T-cell (primary cell): ENCODE measurements around the gene TBC1D24. TPM values are rescaled to one million over a fixed set of nuclear protein-coding genes. Genes with fewer than 3 reads are reported as not detected.

ENCODE experiments used
- ATAC-seq, 4 experiments: fragments of 200-7000 bp in 3 of 4; fragments of 150-1000 bp in 1 of 4; cut with Tn5 transposase; replicated peaks in 1 of 4; 1 replicate in 3 of 4; 2 replicates in 1 of 4; pipeline ENCODE4 v1.10.0; 2021; ENCODE audit warnings: moderate library complexity in 3 of 4, mild to moderate bottlenecking in 2 of 4, moderate number of reproducible peaks in 1 of 4
- CTCF ChIA-PET, 2 donors: fragments of 300-600 bp; sonication (Branson Sonifier 250); formaldehyde crosslinking; loops; one replicate each; lab custom pipeline; 2022; ENCODE audit warnings: antibody characterized with exemption in 2 of 2; lab: Charles Lee
- POLR2A ChIA-PET, 2 donors: fragments of 300-600 bp; sonication (Branson Sonifier 250); formaldehyde crosslinking; loops; one replicate each; lab custom pipeline; 2022; ENCODE audit warnings: antibody characterized with exemption in 2 of 2; lab: Charles Lee
- DNase-seq, 35 experiments: peaks; one replicate each; pipeline versions ENCODE4 v3.0.0 to v3.0.0-alpha.2; 2013 to 2023
- H3K27ac ChIP-seq: one replicate; pipeline ENCODE4 v1.5.1; 2013; ENCODE audit warnings: low read length
- H3K27me3 ChIP-seq, 2 experiments: replicated peaks in 1 of 2; 1 replicate in 1 of 2; 2 replicates in 1 of 2; pipeline versions ENCODE4 v1.6.1 to v1.7.0; 2013; ENCODE audit warnings: low read length in 1 of 2, mixed read lengths in 1 of 2; ENCODE audit not compliant: control insufficient read depth in 2 of 2, insufficient read depth in 2 of 2; ENCODE audit errors: extremely low read depth in 1 of 2
- H3K36me3 ChIP-seq, 2 donors: 1 replicate in 1 of 2; 2 replicates in 1 of 2; pipeline versions ENCODE4 v1.6.1 to v1.7.0; 2013; ENCODE audit warnings: low read length in 1 of 2; ENCODE audit not compliant: control insufficient read depth in 2 of 2, insufficient read depth in 1 of 2; ENCODE audit errors: extremely low read depth in 1 of 2
- H3K4me1 ChIP-seq, 2 experiments: 1 replicate in 1 of 2; 2 replicates in 1 of 2; pipeline versions ENCODE4 v1.6.1 to v1.7.0; 2013; ENCODE audit warnings: low read length in 2 of 2, mixed read lengths in 1 of 2; ENCODE audit not compliant: insufficient read depth in 2 of 2, control insufficient read depth in 1 of 2; ENCODE audit errors: extremely low read depth in 1 of 2
- H3K4me3 ChIP-seq, 2 donors: 1 replicate in 1 of 2; 2 replicates in 1 of 2; pipeline versions ENCODE4 v1.5.1 to v1.7.0; 2013; ENCODE audit warnings: mild to moderate bottlenecking in 2 of 2, low read length in 1 of 2, moderate library complexity in 1 of 2; ENCODE audit not compliant: control insufficient read depth in 1 of 2; ENCODE audit errors: extremely low read depth in 1 of 2
- H3K9me3 ChIP-seq: 2 replicates; pipeline ENCODE4 v1.7.0; 2013
- H3K27ac Mint-ChIP-seq, 2 donors: one replicate each; pipeline ENCODE4 v1.8.0; 2020 to 2021; ENCODE audit warnings: mild to moderate bottlenecking in 2 of 2, mixed read lengths in 2 of 2
- H3K27me3 Mint-ChIP-seq, 2 donors: one replicate each; pipeline ENCODE4 v1.8.0; 2021 to 2022; ENCODE audit warnings: mixed read lengths in 2 of 2
- H3K36me3 Mint-ChIP-seq: one replicate; pipeline ENCODE4 v1.8.0; 2021; ENCODE audit warnings: mixed read lengths
- H3K4me1 Mint-ChIP-seq, 3 donors: one replicate each; pipeline ENCODE4 v1.8.0; 2020 to 2022; ENCODE audit warnings: mixed read lengths in 3 of 3, mild to moderate bottlenecking in 1 of 3
- H3K4me3 Mint-ChIP-seq, 3 donors: one replicate each; pipeline ENCODE4 v1.8.0; 2020 to 2022; ENCODE audit warnings: mild to moderate bottlenecking in 3 of 3, mixed read lengths in 3 of 3, moderate library complexity in 3 of 3
- H3K9me3 Mint-ChIP-seq, 3 donors: one replicate each; pipeline ENCODE4 v1.8.0; 2020 to 2022; ENCODE audit warnings: mixed read lengths in 3 of 3
- WGBS: methylation state at CpG from one replicate; pipeline ENCODE4 v1.1.5; 2013; ENCODE audit warnings: missing lambda C conversion rate; ENCODE audit not compliant: insufficient coverage; 5-methylcytosine and 5-hydroxymethylcytosine counted together
- total RNA-seq, 35 experiments: library from RNA in 6 of 35; stranded (reverse) in 6 of 35; fragments of 120-200 nt in 1 of 35; gene quantifications; one replicate each; pipeline versions ENCODE4 v1.2.1 to v1.2.4 and lab custom pipeline; 2013 to 2026

Gene TBC1D24
- total RNA-seq, 5 donors from 2014 or later (not counting 1 experiment from before 2014, with no cell fraction given), result 8.3 to 22.2 (median 10.7) TPM

- Histone ChIP-seq H3K27ac (peak overlapping the region; percentile 63), H3K27me3 (no peaks in the 10 kb centered on the region), H3K9me3 (no peaks in the 10 kb centered on the region), H3K4me3 (no peak overlapping the region), H3K36me3 (peaks cover 3 to 30% of the 10 kb centered on the region in 2 donors), H3K4me1 (peaks cover 26 to 71% of the 10 kb centered on the region in 2 experiments)
- Mint-ChIP-seq H3K27ac (peak overlapping the region; percentile 89 to 91), H3K36me3 (peaks cover 14% of the 10 kb centered on the region), H3K4me1 (peaks cover 68 to 71% (median 69%) of the 10 kb centered on the region in 3 donors), H3K4me3 (peak overlapping the region; percentile 59 to 84 (median 72)), H3K27me3 (no peaks in the 10 kb centered on the region), H3K9me3 (no peaks in the 10 kb centered on the region)
- 95% methylated on average over 14 of the region's 22 CpGs for WGBS
- CTCF ChIA-PET, result interaction anchor here in 1 of 2 donors (0.6 to 1.5 kb wide), 2 partner anchors 18 to 305 kb away, joined by 3 to 6 read pairs; partner anchors contain the start of genes PDPK1 and PGP
- ATAC-seq (no peak), DNase-seq (peak in 1 of 35 experiments; percentile 22)
- POLR2A ChIA-PET, result interaction anchor here (0.6 to 2.8 kb wide), 7 partner anchors 10 to 382 kb away, joined by 3 to 31 read pairs (median 5); partner anchors contain the start of genes CEMP1 (in 2 of the 2) and TRAF7 (in 1 of the 2)
Observed at GRCh38 chr16:2519711-2520080, 44.8 kb downstream of the TBC1D24 start.

DNA sequence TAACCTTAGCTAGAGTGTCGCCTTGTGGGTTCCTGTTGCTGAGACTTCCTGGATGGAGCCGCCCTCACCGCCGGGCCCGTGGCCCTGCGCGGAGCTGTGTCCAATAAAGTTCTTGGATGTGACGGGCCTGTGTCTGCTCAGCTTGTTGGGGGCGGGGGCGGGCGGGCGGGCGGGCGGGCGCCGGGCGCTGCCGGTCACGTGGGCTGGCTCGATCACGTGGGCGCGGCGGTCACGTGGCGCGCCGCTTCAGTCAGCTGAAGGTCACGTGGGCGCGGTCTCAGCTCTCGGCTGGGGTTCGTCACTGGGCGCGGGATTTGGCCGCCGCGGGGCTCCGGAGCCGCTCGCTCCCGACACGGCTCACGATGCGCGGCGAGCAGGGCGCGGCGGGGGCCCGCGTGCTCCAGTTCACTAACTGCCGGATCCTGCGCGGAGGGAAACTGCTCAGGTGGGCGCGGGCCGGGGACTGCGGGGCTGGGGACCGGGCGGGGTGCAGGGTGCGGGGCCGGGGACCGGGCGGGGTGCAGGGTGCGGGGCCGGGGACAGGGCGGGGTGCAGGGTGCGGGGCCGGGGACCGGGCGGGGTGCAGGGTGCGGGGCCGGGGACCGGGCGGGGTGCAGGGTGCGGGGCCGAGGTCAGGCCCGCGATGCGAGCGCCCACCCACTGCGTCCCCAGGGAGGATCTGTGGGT lies 45.3 kb downstream of the TBC1D24 start, which contains the start of gene AMDHD2:
Gene AMDHD2 (plus strand): TSS at position 275 of the 687 bp plus-strand sequence. CDS start 88 bp downstream, at position 363.
- Histone ChIP-seq H3K4me3 (peak within 1 kb of the TSS; percentile 60 to 64), H3K27ac (peak within 1 kb of the TSS; percentile 84), H3K36me3 (peaks cover 3 to 33% of the 10 kb centered on the region in 2 donors), H3K9me3 (no peaks in the 10 kb centered on the region), H3K27me3 (no peaks in the 10 kb centered on the region), H3K4me1 (peaks cover 20 to 65% of the 10 kb centered on the region in 2 experiments)
- ChIA-PET POLR2A (interaction anchor here (0.6 to 2.8 kb wide), 9 partner anchors 10 to 383 kb away, joined by 3 to 31 read pairs (median 4); partner anchors contain the start of genes CEMP1 (in 2 of the 2), PDPK1 (in 1 of the 2) and TRAF7 (in 1 of the 2)), CTCF (interaction anchor here (0.5 to 1.5 kb wide), 4 partner anchors 17 to 1228 kb away, joined by 3 to 6 read pairs (median 4); partner anchors contain the start of genes PDPK1 (in 1 of the 2) and PGP (in 1 of the 2))
- peak within 1 kb of the TSS; percentile 91 to 92 for H3K27ac Mint-ChIP-seq
- DNase-seq (peak; percentile 64 to 97 (median 88)), ATAC-seq (peak; percentile 67 to 76 (median 72))
- peaks cover 17% of the 10 kb centered on the region for H3K36me3 Mint-ChIP-seq
- WGBS, result 0% methylated on average over 75 of the region's 83 CpGs
- no peaks in the 10 kb centered on the region for H3K27me3 Mint-ChIP-seq
- no peaks in the 10 kb centered on the region for H3K9me3 Mint-ChIP-seq
- H3K4me3 Mint-ChIP-seq, result peak within 1 kb of the TSS; percentile 84 to 90 (median 86)
- peaks cover 66 to 68% (median 67%) of the 10 kb centered on the region in 3 donors for H3K4me1 Mint-ChIP-seq

DNA sequence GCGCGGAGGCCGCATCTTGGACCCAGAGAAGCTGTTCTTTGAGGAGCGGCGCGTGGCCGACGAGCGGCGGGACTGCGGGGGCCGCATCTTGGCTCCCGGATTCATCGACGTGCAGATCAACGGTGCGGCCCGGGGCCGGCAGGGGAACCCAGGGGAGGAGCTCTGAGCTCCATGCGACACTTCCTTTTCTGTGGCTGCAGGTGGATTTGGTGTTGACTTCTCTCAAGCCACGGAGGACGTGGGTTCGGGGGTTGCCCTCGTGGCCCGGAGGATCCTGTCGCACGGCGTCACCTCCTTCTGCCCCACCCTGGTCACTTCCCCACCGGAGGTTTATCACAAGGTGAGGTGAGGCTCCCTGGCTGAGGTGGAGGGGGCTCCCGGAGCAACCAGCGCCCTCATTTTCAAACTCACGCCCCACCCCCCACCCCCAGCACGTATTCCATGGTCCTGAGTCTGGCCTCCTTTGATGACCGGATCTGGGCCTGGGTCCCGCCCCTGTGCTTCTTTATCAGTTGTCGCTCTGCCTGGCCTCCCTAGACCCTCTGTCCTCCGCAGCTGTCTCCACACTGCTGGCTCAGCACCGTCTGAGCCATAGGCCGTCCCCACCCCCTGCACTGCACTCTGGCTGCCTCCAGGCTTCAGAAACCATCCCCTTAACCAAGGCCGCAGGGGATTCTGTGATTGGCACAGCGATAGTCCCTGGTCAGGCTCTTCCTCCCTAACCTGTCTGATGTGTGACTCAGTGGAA lies 46.0 kb downstream of the TBC1D24 start:
- Histone ChIP-seq H3K4me1 (peaks cover 15 to 58% of the 10 kb centered on the region in 2 experiments), H3K4me3 (peak overlapping the region; percentile 60 to 64), H3K27me3 (no peaks in the 10 kb centered on the region), H3K9me3 (no peaks in the 10 kb centered on the region), H3K27ac (peak overlapping the region; percentile 84), H3K36me3 (peaks cover 3 to 34% of the 10 kb centered on the region in 2 donors)
- ChIA-PET POLR2A (interaction anchor here (0.6 to 2.8 kb wide), 5 partner anchors 10 to 183 kb away, joined by 3 to 31 read pairs (median 3); partner anchors contain the start of genes CEMP1 (in 2 of the 2) and PDPK1 (in 1 of the 2)), CTCF (interaction anchor here (0.9 to 1.5 kb wide), 2 partner anchors 17 to 1228 kb away, joined by 4 to 6 read pairs; partner anchors contain the start of gene PDPK1 (in 1 of the 2))
- 24% methylated on average over 29 of the region's 41 CpGs for WGBS
- DNase-seq (peak; percentile 31 to 87 (median 81)), ATAC-seq (peak; percentile 72 to 78 (median 74))
- H3K4me3 Mint-ChIP-seq, result peak overlapping the region; percentile 84 to 90 (median 86)
- peaks cover 17% of the 10 kb centered on the region for H3K36me3 Mint-ChIP-seq
- H3K27me3 Mint-ChIP-seq, result no peaks in the 10 kb centered on the region
- peak overlapping the region; percentile 91 to 92 for H3K27ac Mint-ChIP-seq
- H3K4me1 Mint-ChIP-seq, result peaks cover 59 to 61% (median 60%) of the 10 kb centered on the region in 3 donors
- no peaks in the 10 kb centered on the region for H3K9me3 Mint-ChIP-seq

DNA sequence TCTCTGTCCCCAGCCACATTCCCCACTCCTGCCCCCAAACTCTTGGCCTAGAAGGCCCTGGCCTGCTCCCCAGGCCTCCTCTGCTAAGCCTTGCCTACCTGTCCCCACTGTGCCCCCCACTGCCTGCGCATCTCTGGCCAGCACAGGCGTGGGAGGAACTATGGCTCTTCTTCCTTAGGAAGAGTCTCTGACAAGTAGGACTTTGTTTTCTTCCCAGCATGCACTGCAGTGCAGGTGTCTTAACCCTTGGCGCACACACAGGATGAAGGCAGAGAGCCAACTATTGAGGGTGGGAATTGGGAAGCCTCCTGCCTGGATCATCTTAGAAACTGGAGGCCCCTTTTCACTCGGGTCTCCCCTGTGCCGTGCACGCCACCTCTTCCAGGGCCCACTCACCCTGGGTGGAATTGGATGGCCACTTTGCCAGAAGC lies 48.9 kb downstream of the TBC1D24 start:
- no peaks in the 10 kb centered on the region for H3K27me3 Mint-ChIP-seq
- H3K4me3 Mint-ChIP-seq, result no peak overlapping the region
- peaks cover 33 to 35% (median 33%) of the 10 kb centered on the region in 3 donors for H3K4me1 Mint-ChIP-seq
- WGBS, result 100% methylated on average over 3 of the region's 6 CpGs
- peak overlapping the region; percentile 34 to 55 for H3K27ac Mint-ChIP-seq
- peaks cover 14% of the 10 kb centered on the region for H3K36me3 Mint-ChIP-seq
- H3K36me3 ChIP-seq, result peaks cover 8 to 53% of the 10 kb centered on the region in 2 donors
- DNase-seq (no peak), ATAC-seq (no peak)
- H3K27me3 ChIP-seq, result no peaks in the 10 kb centered on the region
- H3K4me3 ChIP-seq, result no peak overlapping the region
- H3K4me1 ChIP-seq, result peaks cover 4 to 29% of the 10 kb centered on the region in 2 experiments
- H3K9me3 Mint-ChIP-seq, result no peaks in the 10 kb centered on the region
- no peak overlapping the region for H3K27ac ChIP-seq
- ChIA-PET POLR2A (no interaction called here), CTCF (no interaction called here)
- H3K9me3 ChIP-seq, result no peaks in the 10 kb centered on the region

GRCh38 chr16:2524339-2524938 lies 49.5 kb downstream of the TBC1D24 start:
- DNase-seq, result no peak

More at GRCh38 chr16:2524339-2524938, 49.5 kb downstream of the TBC1D24 start:
- WGBS, result 100% methylated on average over 3 of the region's 9 CpGs
- Histone ChIP-seq H3K27me3 (no peaks in the 10 kb centered on the region), H3K36me3 (peaks cover 6 to 55% of the 10 kb centered on the region in 2 donors), H3K9me3 (no peaks in the 10 kb centered on the region), H3K4me3 (no peak overlapping the region), H3K4me1 (peaks cover 0 to 23% of the 10 kb centered on the region in 2 experiments), H3K27ac (no peak overlapping the region)
- H3K9me3 Mint-ChIP-seq, result no peaks in the 10 kb centered on the region
- CTCF ChIA-PET, result no interaction called here
- no peak for ATAC-seq
- H3K27ac Mint-ChIP-seq, result peak overlapping the region; percentile 11 to 55
- no peaks in the 10 kb centered on the region for H3K27me3 Mint-ChIP-seq
- H3K4me3 Mint-ChIP-seq, result no peak overlapping the region
- H3K36me3 Mint-ChIP-seq, result peaks cover 12% of the 10 kb centered on the region
- POLR2A ChIA-PET, result no interaction called here
- peaks cover 29% of the 10 kb centered on the region in 3 donors for H3K4me1 Mint-ChIP-seq
